Neural crest cell (in vitro differentiated cells): Measurements from ENCODE around the gene DEPDC1B. TPM values are rescaled to one million over a fixed set of nuclear protein-coding genes. Genes with fewer than 3 reads are reported as not detected.
"Not testable (repeated sequence)": the region's sequence is repeated elsewhere in the genome, so short reads cannot be mapped to it uniquely, and the experiment has no call there.

Experiments used
- DNase-seq: peaks from one replicate; pipeline ENCODE4 v3.0.0; 2021; ENCODE audit warnings: low read depth, mixed read lengths, low spot score
- H3K27ac Mint-ChIP-seq: one replicate; pipeline ENCODE4 v1.8.0; 2021; ENCODE audit warnings: mild to moderate bottlenecking, mixed read lengths; ENCODE audit not compliant: unreplicated experiment
- H3K27me3 Mint-ChIP-seq: 2 replicates; pipeline ENCODE4 v1.8.0; 2021; ENCODE audit warnings: low read depth, mild to moderate bottlenecking, mixed read lengths
- H3K36me3 Mint-ChIP-seq: 2 replicates; pipeline ENCODE4 v1.8.0; 2021; ENCODE audit warnings: low read depth, mild to moderate bottlenecking, mixed read lengths
- H3K4me1 Mint-ChIP-seq: 2 replicates; pipeline ENCODE4 v1.8.0; 2021; ENCODE audit warnings: mixed read lengths
- H3K4me3 Mint-ChIP-seq: one replicate; pipeline ENCODE4 v1.8.0; 2021; ENCODE audit warnings: mild to moderate bottlenecking, mixed read lengths
- H3K9me3 Mint-ChIP-seq: 2 replicates; pipeline ENCODE4 v1.8.0; 2021; ENCODE audit warnings: mixed read lengths
- CTCF ChIP-seq: fragments of 200-600 bp; sonication (generic); conservative IDR thresholded peaks from 2 replicates; pipeline ENCODE4 v1.5.0; 2021; ENCODE audit warnings: antibody characterized with exemption, mild to moderate bottlenecking
- total RNA-seq: library from RNA; stranded (reverse); gene quantifications from 2 replicates; pipeline ENCODE4 v1.2.1, GENCODE V29; 2021

Gene DEPDC1B
- total RNA-seq, 1 donor from 2014 or later: 60.4 TPM

GRCh38 chr5:60630836-60631235 is 69.1 kb downstream of the DEPDC1B start:
- Mint-ChIP-seq H3K27ac (no peak overlapping the region), H3K36me3 (peaks cover 54% of the 10 kb centered on the region), H3K27me3 (no peaks in the 10 kb centered on the region), H3K4me1 (no peaks in the 10 kb centered on the region), H3K4me3 (no peak overlapping the region), H3K9me3 (peaks cover 2% of the 10 kb centered on the region)
- no peak for TF ChIP-seq CTCF
- no peak for DNase-seq

- H3K9me3 Mint-ChIP-seq: peaks cover 2% of the 10 kb centered on the region
- H3K4me1 Mint-ChIP-seq: no peaks in the 10 kb centered on the region
- H3K27me3 Mint-ChIP-seq: no peaks in the 10 kb centered on the region
- no peak overlapping the region for H3K4me3 Mint-ChIP-seq
- no peak overlapping the region for H3K27ac Mint-ChIP-seq
- no peak for DNase-seq
- H3K36me3 Mint-ChIP-seq: peaks cover 57% of the 10 kb centered on the region
- no peak for TF ChIP-seq CTCF
Observed at GRCh38 chr5:60630179-60630578, 69.8 kb downstream of the DEPDC1B start.

GRCh38 chr5:60624875-60625274 is 75.1 kb downstream of the DEPDC1B start:
- H3K27me3 Mint-ChIP-seq: not testable (repeated sequence)
- H3K36me3 Mint-ChIP-seq: peaks cover 47% of the 10 kb centered on the region

GRCh38 chr5:60620752-60621151 is 79.2 kb downstream of the DEPDC1B start:
- not testable (repeated sequence) for H3K4me3 Mint-ChIP-seq, H3K27ac Mint-ChIP-seq, DNase-seq, H3K27me3 Mint-ChIP-seq, H3K4me1 Mint-ChIP-seq
- Mint-ChIP-seq H3K36me3 (peaks cover 57% of the 10 kb centered on the region), H3K9me3 (peaks cover 20% of the 10 kb centered on the region)

More at GRCh38 chr5:60624875-60625274, 75.1 kb downstream of the DEPDC1B start:
- not testable (repeated sequence) for DNase-seq, H3K9me3 Mint-ChIP-seq, H3K27ac Mint-ChIP-seq, H3K4me1 Mint-ChIP-seq, H3K4me3 Mint-ChIP-seq

GRCh38 chr5:60613826-60614225 is 86.1 kb downstream of the DEPDC1B start:
- H3K36me3 Mint-ChIP-seq: peaks cover 48% of the 10 kb centered on the region
- TF ChIP-seq CTCF: no peak

GRCh38 chr5:60611099-60611740 is 88.7 kb downstream of the DEPDC1B start:
- no peak for TF ChIP-seq CTCF
- no peak overlapping the region for H3K4me3 Mint-ChIP-seq
- H3K27ac Mint-ChIP-seq: no peak overlapping the region
- H3K27me3 Mint-ChIP-seq: no peaks in the 10 kb centered on the region
- DNase-seq: no peak
- peaks cover 28% of the 10 kb centered on the region for H3K36me3 Mint-ChIP-seq
- no peaks in the 10 kb centered on the region for H3K4me1 Mint-ChIP-seq
- H3K9me3 Mint-ChIP-seq: no peaks in the 10 kb centered on the region

More at GRCh38 chr5:60613826-60614225, 86.1 kb downstream of the DEPDC1B start:
- Mint-ChIP-seq H3K9me3 (peaks cover 12% of the 10 kb centered on the region), H3K4me1 (no peaks in the 10 kb centered on the region), H3K27ac (no peak overlapping the region), H3K27me3 (no peaks in the 10 kb centered on the region), H3K4me3 (no peak overlapping the region)
- DNase-seq: no peak
